ENCODE measurements around the gene SHMT2.

Gene SHMT2

GRCh38 chr12:57190821-57191220 lies 38.7 kb upstream of the SHMT2 start:
- no peak for TF ChIP-seq CTCF (IDR thresholded peaks at IDR 0.05; ENCODE audit: extremely low read depth, insufficient read depth, missing control alignments)
- DNase-seq (ENCODE audit: low spot score): no peak
- in situ Hi-C loops (cut with MboI; ENCODE audit: low pct_unique_long_range_greater_than_20kb, low sequenced_read_pairs, unreplicated experiment): no loop called here

GRCh38 chr12:57191410-57191809 lies 38.1 kb upstream of the SHMT2 start:
- TF ChIP-seq CTCF (IDR thresholded peaks at IDR 0.05; ENCODE audit: extremely low read depth, insufficient read depth, missing control alignments): no peak
- in situ Hi-C loops (cut with MboI; ENCODE audit: low pct_unique_long_range_greater_than_20kb, low sequenced_read_pairs, unreplicated experiment): no loop called here
- DNase-seq (ENCODE audit: low spot score): no peak

- no peak for DNase-seq (ENCODE audit: low spot score)
- in situ Hi-C loops (cut with MboI; ENCODE audit: low pct_unique_long_range_greater_than_20kb, low sequenced_read_pairs, unreplicated experiment): no loop called here
- TF ChIP-seq CTCF (IDR thresholded peaks at IDR 0.05; ENCODE audit: extremely low read depth, insufficient read depth, missing control alignments): no peak
These were observed 36.6 kb upstream of the SHMT2 start for GRCh38 chr12:57192920-57193319.

- in situ Hi-C loops (cut with MboI; ENCODE audit: low pct_unique_long_range_greater_than_20kb, low sequenced_read_pairs, unreplicated experiment): no loop called here
- no peak for TF ChIP-seq CTCF (IDR thresholded peaks at IDR 0.05; ENCODE audit: extremely low read depth, insufficient read depth, missing control alignments)
- DNase-seq (ENCODE audit: low spot score): no peak
These were observed 35.7 kb upstream of the SHMT2 start for GRCh38 chr12:57193706-57194245.

- no peak for TF ChIP-seq CTCF (IDR thresholded peaks at IDR 0.05; ENCODE audit: extremely low read depth, insufficient read depth, missing control alignments)
- no peak for DNase-seq (ENCODE audit: low spot score)
- in situ Hi-C loops (cut with MboI; ENCODE audit: low pct_unique_long_range_greater_than_20kb, low sequenced_read_pairs, unreplicated experiment): no loop called here
These were observed 35.3 kb upstream of the SHMT2 start for GRCh38 chr12:57194253-57194652.

GRCh38 chr12:57195186-57195585 lies 34.3 kb upstream of the SHMT2 start:
- in situ Hi-C loops (cut with MboI; ENCODE audit: low pct_unique_long_range_greater_than_20kb, low sequenced_read_pairs, unreplicated experiment): no loop called here
- DNase-seq (ENCODE audit: low spot score): no peak
- no peak for TF ChIP-seq CTCF (IDR thresholded peaks at IDR 0.05; ENCODE audit: extremely low read depth, insufficient read depth, missing control alignments)
